Neural cell (in vitro differentiated cells): ENCODE results near the gene TNRC6C. TPM values are rescaled to one million over a fixed set of nuclear protein-coding genes. Genes with fewer than 3 reads are reported as not detected.

Experiments used
- H2AFZ ChIP-seq: fragments of 200-600, 300-800 bp; sonication (generic), shearing (Covaris generic); 2 replicates; pipeline ENCODE4 v1.6.0; 2014; ENCODE audit warnings: low read depth, mild to moderate bottlenecking, antibody characterized with exemption, low read length, moderate library complexity
- H3F3A ChIP-seq: fragments of 200-600 bp; shearing (Covaris generic); 2 replicates; pipeline ENCODE4 v1.6.1; 2016; ENCODE audit warnings: mild to moderate bottlenecking, moderate library complexity, mixed read lengths, antibody characterized with exemption, low read length; ENCODE audit not compliant: insufficient read depth, poor library complexity, severe bottlenecking
- H3K27ac ChIP-seq: fragments of 200-600, 300-800 bp; sonication (generic), shearing (Covaris generic); 2 replicates; pipeline ENCODE4 v1.5.1; 2014; ENCODE audit warnings: mild to moderate bottlenecking, low read length, moderate library complexity
- H3K27me3 ChIP-seq: fragments of 300-800, 200-600 bp; sonication (generic), shearing (Covaris generic); 2 replicates; pipeline ENCODE4 v1.6.0; 2014; ENCODE audit warnings: mild to moderate bottlenecking, low read depth, low read length, moderate library complexity; ENCODE audit not compliant: insufficient read depth
- H3K36me3 ChIP-seq: fragments of 300-800, 200-600 bp; sonication (generic), shearing (Covaris generic); 2 replicates; pipeline ENCODE4 v1.5.1; 2014; ENCODE audit warnings: mild to moderate bottlenecking, antibody characterized with exemption, low read length, moderate library complexity; ENCODE audit not compliant: insufficient read depth
- H3K4me2 ChIP-seq: fragments of 300-800, 200-600 bp; sonication (generic), shearing (Covaris generic); 2 replicates; pipeline ENCODE4 v1.6.0; 2014; ENCODE audit warnings: mild to moderate bottlenecking, low read length
- H3K4me3 ChIP-seq: fragments of 300-800, 200-600 bp; sonication (generic), shearing (Covaris generic); 2 replicates; pipeline ENCODE4 v1.5.1; 2014; ENCODE audit warnings: mild to moderate bottlenecking, low read length, moderate library complexity
- H3K79me2 ChIP-seq: fragments of 200-600 bp; shearing (Covaris generic); replicated peaks from 2 replicates; pipeline ENCODE4 v1.6.0; 2014; ENCODE audit warnings: mild to moderate bottlenecking, low read length, moderate library complexity; ENCODE audit not compliant: insufficient read depth
- H3K9ac ChIP-seq: fragments of 300-800, 200-600 bp; sonication (generic), shearing (Covaris generic); 2 replicates; pipeline ENCODE4 v1.6.1; 2016; ENCODE audit warnings: mild to moderate bottlenecking, low read length, mixed read lengths
- H3K9me2 ChIP-seq: fragments of 200-600 bp; shearing (Covaris generic); 2 replicates; pipeline ENCODE4 v1.6.1; 2016; ENCODE audit warnings: mild to moderate bottlenecking, low read length, mixed read lengths; ENCODE audit not compliant: insufficient read depth
- H3K9me3 ChIP-seq: fragments of 200-600, 300-800 bp; sonication (generic), shearing (Covaris generic); 2 replicates; pipeline ENCODE4 v1.6.1; 2016; ENCODE audit warnings: mild to moderate bottlenecking, mixed run types, low read length, moderate library complexity, mixed read lengths
- H4K20me1 ChIP-seq: fragments of 200-600 bp; shearing (Covaris generic); 2 replicates; pipeline ENCODE4 v1.6.1; 2016; ENCODE audit warnings: mild to moderate bottlenecking, mixed run types; ENCODE audit not compliant: insufficient read depth
- CTCF ChIP-seq: fragments of 450-650 bp; IDR thresholded peaks from 2 replicates; pipeline ENCODE4 v1.5.1; 2014; ENCODE audit warnings: antibody characterized with exemption, mild to moderate bottlenecking, moderate library complexity; ENCODE audit not compliant: poor library complexity, severe bottlenecking
- EP300 ChIP-seq: fragments of 450-650 bp; conservative IDR thresholded peaks from 2 replicates; pipeline ENCODE4 v1.6.1; 2014; ENCODE audit warnings: antibody characterized with exemption, mild to moderate bottlenecking, moderate library complexity; ENCODE audit not compliant: poor library complexity, severe bottlenecking
- EZH2 ChIP-seq: fragments of 200-600, 300-800 bp; shearing (Covaris generic), sonication (generic); IDR thresholded peaks from 2 replicates; pipeline ENCODE4 v1.6.1; 2014; ENCODE audit warnings: antibody characterized with exemption, low read length, borderline replicate concordance, mild to moderate bottlenecking; ENCODE audit not compliant: insufficient read depth, poor library complexity, severe bottlenecking
- MXI1 ChIP-seq: fragments of 450-650 bp; conservative IDR thresholded peaks from 2 replicates; pipeline ENCODE4 v1.6.1; 2014; ENCODE audit warnings: antibody characterized with exemption, mild to moderate bottlenecking; ENCODE audit not compliant: poor library complexity, severe bottlenecking
- POLR2AphosphoS5 ChIP-seq: IDR thresholded peaks from 2 replicates; pipeline ENCODE4 v1.6.1; 2012
- RAD21 ChIP-seq: fragments of 450-650 bp; conservative IDR thresholded peaks from 2 replicates; pipeline ENCODE4 v1.6.1; 2014; ENCODE audit warnings: antibody characterized with exemption, mild to moderate bottlenecking, moderate library complexity
- REST ChIP-seq: IDR thresholded peaks from 2 replicates; pipeline ENCODE4 v1.6.1; 2012; ENCODE audit warnings: borderline replicate concordance
- SMC3 ChIP-seq: fragments of 450-650 bp; conservative IDR thresholded peaks from 2 replicates; pipeline ENCODE4 v1.6.1; 2014; ENCODE audit warnings: antibody characterized with exemption, mild to moderate bottlenecking, moderate library complexity; ENCODE audit not compliant: poor library complexity
- TAF1 ChIP-seq: IDR thresholded peaks from 2 replicates; pipeline ENCODE4 v1.6.1; 2012; ENCODE audit warnings: low read depth
- polyA plus RNA-seq: library from polyadenylated mRNA; depleted of rRNA; stranded (reverse); fragments of >200 nt; gene quantifications from 2 replicates; pipeline ENCODE4 v1.2.3, GENCODE V29; 2014

The TNRC6C gene
- polyA plus RNA-seq, 1 donor from 2014 or later, result 15.4 TPM

- no peaks in the 10 kb centered on the region for H3F3A ChIP-seq
- no peaks in the 10 kb centered on the region for H3K79me2 ChIP-seq
- no peak overlapping the region for H2AFZ ChIP-seq
- no peaks in the 10 kb centered on the region for H3K36me3 ChIP-seq
- H3K27ac ChIP-seq, result no peak overlapping the region
- H3K4me2 ChIP-seq, result no peak overlapping the region
- no peaks in the 10 kb centered on the region for H3K27me3 ChIP-seq
- TF ChIP-seq MXI1 (no peak), RAD21 (no peak), EP300 (no peak), TAF1 (no peak), CTCF (no peak), REST (no peak), SMC3 (no peak), EZH2 (no peak), POLR2AphosphoS5 (no peak)
- no peak overlapping the region for H3K4me3 ChIP-seq
- no peaks in the 10 kb centered on the region for H4K20me1 ChIP-seq
- no peak overlapping the region for H3K9ac ChIP-seq
- no peaks in the 10 kb centered on the region for H3K9me3 ChIP-seq
- no peaks in the 10 kb centered on the region for H3K9me2 ChIP-seq
These were observed 188.4 kb downstream of the TNRC6C start for GRCh38 chr17:78146881-78147280.

GRCh38 chr17:78147315-78147998, 189.0 kb downstream of the TNRC6C start:
- H3K4me3 ChIP-seq, result no peak overlapping the region
- no peak overlapping the region for H2AFZ ChIP-seq
- no peaks in the 10 kb centered on the region for H4K20me1 ChIP-seq
- no peaks in the 10 kb centered on the region for H3K9me3 ChIP-seq
- H3K36me3 ChIP-seq, result no peaks in the 10 kb centered on the region
- H3K9ac ChIP-seq, result no peak overlapping the region
- no peak for TF ChIP-seq MXI1
- TF ChIP-seq SMC3, result no peak
- TF ChIP-seq EP300, result no peak
- no peak for TF ChIP-seq REST
- TF ChIP-seq CTCF, result no peak
- TF ChIP-seq RAD21, result no peak
- no peak for TF ChIP-seq EZH2
- no peak for TF ChIP-seq POLR2AphosphoS5
- no peak for TF ChIP-seq TAF1
- no peaks in the 10 kb centered on the region for H3K9me2 ChIP-seq
- H3K4me2 ChIP-seq, result no peak overlapping the region
- H3F3A ChIP-seq, result no peaks in the 10 kb centered on the region
- no peaks in the 10 kb centered on the region for H3K79me2 ChIP-seq
- no peak overlapping the region for H3K27ac ChIP-seq
- H3K27me3 ChIP-seq, result no peaks in the 10 kb centered on the region
